ENCODE data around the gene FBLIM1.

GRCh38 chr1:15816674-15817073 lies 58.1 kb downstream of the FBLIM1 start:
- TF ChIP-seq CTCF (IDR thresholded peaks at IDR 0.05), result no peak
- no peak for TF ChIP-seq POLR2A (IDR thresholded peaks at IDR 0.05)
- no peak for TF ChIP-seq POLR2AphosphoS5 (IDR thresholded peaks at IDR 0.05)

All from breast epithelium (tissue), 3 donors.